ENCODE results near the gene EFCAB8.

- TF ChIP-seq, protein P1, sequence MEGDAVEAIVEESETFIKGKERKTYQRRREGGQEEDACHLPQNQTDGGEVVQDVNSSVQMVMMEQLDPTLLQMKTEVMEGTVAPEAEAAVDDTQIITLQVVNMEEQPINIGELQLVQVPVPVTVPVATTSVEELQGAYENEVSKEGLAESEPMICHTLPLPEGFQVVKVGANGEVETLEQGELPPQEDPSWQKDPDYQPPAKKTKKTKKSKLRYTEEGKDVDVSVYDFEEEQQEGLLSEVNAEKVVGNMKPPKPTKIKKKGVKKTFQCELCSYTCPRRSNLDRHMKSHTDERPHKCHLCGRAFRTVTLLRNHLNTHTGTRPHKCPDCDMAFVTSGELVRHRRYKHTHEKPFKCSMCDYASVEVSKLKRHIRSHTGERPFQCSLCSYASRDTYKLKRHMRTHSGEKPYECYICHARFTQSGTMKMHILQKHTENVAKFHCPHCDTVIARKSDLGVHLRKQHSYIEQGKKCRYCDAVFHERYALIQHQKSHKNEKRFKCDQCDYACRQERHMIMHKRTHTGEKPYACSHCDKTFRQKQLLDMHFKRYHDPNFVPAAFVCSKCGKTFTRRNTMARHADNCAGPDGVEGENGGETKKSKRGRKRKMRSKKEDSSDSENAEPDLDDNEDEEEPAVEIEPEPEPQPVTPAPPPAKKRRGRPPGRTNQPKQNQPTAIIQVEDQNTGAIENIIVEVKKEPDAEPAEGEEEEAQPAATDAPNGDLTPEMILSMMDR (IDR thresholded peaks at IDR 0.05): no peak
- no peak for TF ChIP-seq POLR2AphosphoS5 (IDR thresholded peaks at IDR 0.05)
- TF ChIP-seq POLR2A (IDR thresholded peaks at IDR 0.05): no peak
Observed at GRCh38 chr20:32997431-32997830, 138.7 kb downstream of the EFCAB8 start.
